SK-N-SH (cell line): Measurements from ENCODE around the gene OR56A4. TPM values are rescaled to one million over a fixed set of nuclear protein-coding genes. Genes with fewer than 3 reads are reported as not detected.

Source experiments
- CTCF ChIA-PET: fragments of 300-600, 350-600 bp; formaldehyde crosslinking; extraction: SDS; loops from one replicate; lab custom pipeline; 2021; lab: Yijun Ruan, JAX
- POLR2A ChIA-PET: fragments of 350-600 bp; sonication (Branson Sonifier 250); formaldehyde crosslinking; extraction: SDS; loops from one replicate; lab custom pipeline; 2020; ENCODE audit warnings: antibody characterized with exemption, inconsistent platforms; lab: Yijun Ruan, JAX
- DNase-seq: peaks from one replicate; pipeline ENCODE4 v3.0.0; 2012
- H2AFZ ChIP-seq: fragments of 200-600 bp; sonication (generic); 2 replicates; pipeline ENCODE4 v1.8.1; 2016; ENCODE audit warnings: antibody characterized with exemption, mild to moderate bottlenecking, low read depth
- H3F3A ChIP-seq: fragments of 200-600 bp; sonication (generic); replicated peaks from 2 replicates; pipeline ENCODE3; 2016; ENCODE audit warnings: antibody characterized with exemption, mild to moderate bottlenecking; ENCODE audit not compliant: insufficient read depth
- H3K27ac ChIP-seq, 2 experiments: fragments of 200-500 bp in 1 of 2; fragments of 200-600 bp in 1 of 2; sonication (Bioruptor generic) in 1 of 2; sonication (generic), shearing (Covaris generic) in 1 of 2; 2 replicates each; pipeline versions ENCODE4 v1.5.1 to v1.6.1; 2014 to 2016; ENCODE audit warnings: low read depth in 2 of 2, inconsistent platforms in 1 of 2, low read length in 1 of 2, mild to moderate bottlenecking in 1 of 2, mixed read lengths in 1 of 2
- H3K27me3 ChIP-seq: fragments of 200-600 bp; sonication (generic), shearing (Covaris generic); 2 replicates; pipeline ENCODE4 v1.6.1; 2016; ENCODE audit warnings: mixed run types; ENCODE audit not compliant: insufficient read depth
- H3K36me3 ChIP-seq, 2 experiments: fragments of 200-500 bp in 1 of 2; fragments of 200-600 bp in 1 of 2; sonication (Bioruptor generic) in 1 of 2; sonication (generic) in 1 of 2; replicated peaks in 1 of 2; 2 replicates each; pipeline versions ENCODE3 to v1.5.1; 2014 to 2016; ENCODE audit warnings: low read length in 1 of 2, mild to moderate bottlenecking in 1 of 2; ENCODE audit not compliant: insufficient read depth in 2 of 2, control insufficient read depth in 1 of 2
- H3K4me1 ChIP-seq, 2 experiments: fragments of 200-500 bp in 1 of 2; fragments of 200-600 bp in 1 of 2; sonication (Bioruptor generic) in 1 of 2; sonication (generic), shearing (Covaris generic) in 1 of 2; 2 replicates each; pipeline versions ENCODE4 v1.5.1 to v1.6.1; 2014 to 2016; ENCODE audit warnings: low read depth in 1 of 2, low read length in 1 of 2, mixed run types in 1 of 2; ENCODE audit not compliant: insufficient read depth in 2 of 2, control insufficient read depth in 1 of 2
- H3K4me2 ChIP-seq: fragments of 200-600 bp; sonication (generic), shearing (Covaris generic); 2 replicates; pipeline ENCODE4 v1.6.1; 2017; ENCODE audit warnings: mixed run types
- H3K4me3 ChIP-seq, 2 experiments: fragments of 200-500 bp in 1 of 2; fragments of 200-600 bp in 1 of 2; sonication (Bioruptor generic) in 1 of 2; sonication (generic), shearing (Covaris generic) in 1 of 2; 2 replicates each; pipeline versions ENCODE4 v1.5.1 to v1.8.1; 2014 to 2016; ENCODE audit warnings: low read depth in 2 of 2, inconsistent platforms in 1 of 2, low read length in 1 of 2, mild to moderate bottlenecking in 1 of 2, mixed read lengths in 1 of 2, moderate library complexity in 1 of 2
- H3K79me2 ChIP-seq: fragments of 200-600 bp; sonication (generic); 2 replicates; pipeline ENCODE4 v1.8.1; 2017; ENCODE audit warnings: mild to moderate bottlenecking; ENCODE audit not compliant: insufficient read depth
- H3K9ac ChIP-seq: fragments of 200-600 bp; sonication (generic); 2 replicates; pipeline ENCODE4 v1.6.1; 2017; ENCODE audit warnings: mixed run types
- H3K9me2 ChIP-seq: fragments of 200-600 bp; sonication (generic); 2 replicates; pipeline ENCODE4 v1.6.1; 2017; ENCODE audit warnings: mixed run types
- H3K9me3 ChIP-seq: fragments of 200-600 bp; sonication (generic); 2 replicates; pipeline ENCODE4 v1.6.1; 2017; ENCODE audit warnings: mixed run types, mild to moderate bottlenecking, moderate library complexity
- H4K20me1 ChIP-seq: fragments of 200-600 bp; sonication (generic); 2 replicates; pipeline ENCODE4 v1.6.1; 2017; ENCODE audit warnings: mild to moderate bottlenecking, mixed run types; ENCODE audit not compliant: insufficient read depth
- CHD2 ChIP-seq: fragments of 150-350 bp; IDR thresholded peaks from 2 replicates; pipeline ENCODE4 v1.6.1; 2018; ENCODE audit warnings: low read length; ENCODE audit not compliant: partially characterized antibody
- ELF1 ChIP-seq: IDR thresholded peaks from 2 replicates; pipeline ENCODE4 v1.4.0; 2012
- EP300 ChIP-seq, 2 experiments: IDR thresholded peaks; 2 replicates each; pipeline versions ENCODE4 v1.4.0 to v1.6.1; 2012; ENCODE audit warnings: borderline replicate concordance in 1 of 2, low read depth in 1 of 2, low read length in 1 of 2
- FOXJ3 ChIP-seq: sonication (generic); formaldehyde crosslinking; IDR thresholded peaks from 2 replicates; pipeline ENCODE4 v1.5.1; 2020; ENCODE audit warnings: mild to moderate bottlenecking, missing genetic modification reagents
- GABPA ChIP-seq: IDR thresholded peaks from 2 replicates; pipeline ENCODE4 v1.4.0; 2012; ENCODE audit warnings: low read depth, mild to moderate bottlenecking
- GATA2 ChIP-seq: sonication (generic); formaldehyde crosslinking; IDR thresholded peaks from 2 replicates; pipeline ENCODE4 v1.5.0; 2020; ENCODE audit warnings: mild to moderate bottlenecking, missing genetic modification reagents
- IRF3 ChIP-seq: fragments of 150-350 bp; IDR thresholded peaks from 2 replicates; pipeline ENCODE4 v1.6.1; 2016; ENCODE audit warnings: mild to moderate bottlenecking, low read depth, low read length
- MEF2A ChIP-seq: IDR thresholded peaks from 2 replicates; pipeline ENCODE4 v1.4.0; 2012; ENCODE audit warnings: low read depth, borderline replicate concordance
- NFIC ChIP-seq: IDR thresholded peaks from 2 replicates; pipeline ENCODE4 v1.4.0; 2012; ENCODE audit warnings: borderline replicate concordance
- POLR2AphosphoS5 ChIP-seq: IDR thresholded peaks from 2 replicates; pipeline ENCODE4 v1.6.1; 2012; ENCODE audit warnings: low read depth, low read length
- RCOR1 ChIP-seq: fragments of 150-350 bp; IDR thresholded peaks from 2 replicates; pipeline ENCODE4 v1.6.1; 2017; ENCODE audit warnings: antibody characterized with exemption, low read length
- RFX5 ChIP-seq: IDR thresholded peaks from 2 replicates; pipeline ENCODE4 v1.6.1; 2012; ENCODE audit warnings: mild to moderate bottlenecking, improper control_type of control experiment, low read length
- SIN3A ChIP-seq: IDR thresholded peaks from 2 replicates; pipeline ENCODE4 v1.6.1; 2012; ENCODE audit warnings: low read depth, mild to moderate bottlenecking, low read length, moderate library complexity, borderline replicate concordance
- TAF1 ChIP-seq: IDR thresholded peaks from 2 replicates; pipeline ENCODE4 v1.6.1; 2012; ENCODE audit warnings: low read depth, mild to moderate bottlenecking, low read length, moderate library complexity, borderline replicate concordance
- TEAD4 ChIP-seq: IDR thresholded peaks from 2 replicates; pipeline ENCODE4 v1.4.0; 2012; ENCODE audit warnings: mild to moderate bottlenecking, borderline replicate concordance; ENCODE audit not compliant: insufficient read depth
- YY1 ChIP-seq: IDR thresholded peaks from 2 replicates; pipeline ENCODE4 v1.4.0; 2012; ENCODE audit warnings: low read depth, mild to moderate bottlenecking
- WGBS: methylation state at CpG from one replicate; pipeline ENCODE4 v1.1.6; 2017; ENCODE audit warnings: low lambda C conversion rate; 5-methylcytosine and 5-hydroxymethylcytosine counted together
- polyA plus RNA-seq, 3 experiments: library from polyadenylated mRNA; depleted of rRNA; stranded (reverse); fragments of >200 nt; gene quantifications; 2 replicates each; pipeline ENCODE4 v1.2.3, GENCODE V29; 2012
- TF ChIP-seq, protein P1 (sequence below): IDR thresholded peaks from 2 replicates; pipeline ENCODE4 v1.6.1; 2012; ENCODE audit warnings: mild to moderate bottlenecking, low read depth, low read length, moderate library complexity
- TF ChIP-seq, protein P2 (sequence below): IDR thresholded peaks from 2 replicates; pipeline ENCODE4 v1.4.0; 2012; ENCODE audit warnings: low read depth

The OR56A4 gene
- polyA plus RNA-seq, 1 of the 3 experiments (the other 2 are of a cell fraction): not detected

DNA sequence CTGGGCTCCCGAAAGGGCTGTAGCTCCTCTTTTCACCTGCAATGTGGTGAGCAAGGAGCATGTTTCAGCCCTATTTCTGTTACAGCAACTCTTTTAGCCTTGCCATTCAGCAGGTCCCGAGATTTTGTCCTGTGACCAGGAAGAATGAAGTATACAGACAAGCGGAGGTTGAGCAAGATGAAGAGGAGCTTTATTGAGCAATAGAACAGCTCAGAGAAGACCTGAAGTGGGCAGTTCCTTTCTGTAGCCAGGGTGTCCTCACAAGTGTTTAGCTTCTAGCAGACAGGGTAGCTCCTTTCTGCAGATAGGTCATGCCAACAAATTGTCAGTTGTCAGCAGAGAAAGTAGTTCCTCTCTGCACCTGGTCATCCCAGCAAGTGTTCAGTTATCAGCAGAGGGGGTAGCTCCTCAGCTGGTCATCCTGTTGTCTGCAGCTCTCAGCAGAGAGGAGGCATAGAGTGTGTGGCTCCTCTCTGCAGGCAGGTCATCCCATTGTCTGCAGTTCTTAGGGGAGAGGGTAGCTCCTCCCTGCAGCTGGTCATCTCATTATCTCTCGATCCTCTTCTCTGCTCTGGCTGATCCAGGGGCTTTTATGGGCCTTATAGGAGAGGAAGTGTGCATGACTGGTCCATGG, 5.4 kb upstream of the OR56A4 start:
- CTCF ChIA-PET: interaction anchor here (1.2 kb wide), 1 partner anchor 341 kb away, joined by 5 read pairs; no protein-coding TSS in a partner anchor
- POLR2A ChIA-PET: no interaction called here
- no peaks in the 10 kb centered on the region for H3K36me3 ChIP-seq
- no peaks in the 10 kb centered on the region for H3K79me2 ChIP-seq
- H3K4me3 ChIP-seq: no peak overlapping the region
- DNase-seq: no peak
- TF ChIP-seq RFX5 (no peak), CHD2 (no peak), GABPA (no peak), TAF1 (no peak), NFIC (no peak), RCOR1 (no peak), POLR2AphosphoS5 (no peak), IRF3 (no peak)
- H3K9me3 ChIP-seq: no peaks in the 10 kb centered on the region
- no peak overlapping the region for H3K9ac ChIP-seq
- H3F3A ChIP-seq: no peaks in the 10 kb centered on the region
- H4K20me1 ChIP-seq: no peaks in the 10 kb centered on the region
- 0% methylated on average over 4 of the region's 4 CpGs for WGBS
- H3K27ac ChIP-seq: no peak overlapping the region
- no peak overlapping the region for H2AFZ ChIP-seq
- H3K27me3 ChIP-seq: 0 out of 2 replicates have a peak, but pooled peaks cover 6% of the 10 kb centered on the region
- no peaks in the 10 kb centered on the region for H3K4me1 ChIP-seq
- no peak overlapping the region for H3K4me2 ChIP-seq
- no peaks in the 10 kb centered on the region for H3K9me2 ChIP-seq

DNA sequence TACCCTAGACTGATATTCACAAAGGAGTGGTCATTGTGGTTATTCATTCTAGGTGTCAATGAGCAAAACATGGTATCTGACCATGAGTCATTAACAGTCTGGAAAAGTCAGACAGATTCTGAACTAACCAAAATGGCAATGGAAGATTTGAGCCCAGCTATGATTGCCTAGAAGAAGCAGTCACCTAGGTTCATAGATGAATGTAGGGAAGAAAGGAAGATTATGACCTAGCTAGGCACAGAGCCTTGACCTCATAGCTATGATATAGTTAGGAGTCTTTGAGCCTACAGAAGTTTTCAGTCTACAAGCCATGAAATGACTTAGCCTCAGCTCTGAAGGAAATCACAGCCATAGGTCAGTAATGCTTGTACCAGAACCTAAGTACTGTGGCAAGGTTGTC, 351 bp downstream of the OR56A4 start:
- DNase-seq: no peak
- TF ChIP-seq YY1: no peak
- TF ChIP-seq SIN3A: no peak
- H3K27me3 ChIP-seq: 0 out of 2 replicates have a peak, but pooled peaks cover 6% of the 10 kb centered on the region
- H3F3A ChIP-seq: no peaks in the 10 kb centered on the region
- H3K27ac ChIP-seq: no peak overlapping the region
- ChIA-PET CTCF (no interaction called here), POLR2A (no interaction called here)
- H3K9me3 ChIP-seq: no peaks in the 10 kb centered on the region
- H3K36me3 ChIP-seq: no peaks in the 10 kb centered on the region
- H2AFZ ChIP-seq: no peak overlapping the region
- no peaks in the 10 kb centered on the region for H3K9me2 ChIP-seq
- H3K4me2 ChIP-seq: no peak overlapping the region
- H3K9ac ChIP-seq: no peak overlapping the region
- no peaks in the 10 kb centered on the region for H3K4me1 ChIP-seq
- no peaks in the 10 kb centered on the region for H4K20me1 ChIP-seq
- no peak overlapping the region for H3K4me3 ChIP-seq
- H3K79me2 ChIP-seq: no peaks in the 10 kb centered on the region

DNA sequence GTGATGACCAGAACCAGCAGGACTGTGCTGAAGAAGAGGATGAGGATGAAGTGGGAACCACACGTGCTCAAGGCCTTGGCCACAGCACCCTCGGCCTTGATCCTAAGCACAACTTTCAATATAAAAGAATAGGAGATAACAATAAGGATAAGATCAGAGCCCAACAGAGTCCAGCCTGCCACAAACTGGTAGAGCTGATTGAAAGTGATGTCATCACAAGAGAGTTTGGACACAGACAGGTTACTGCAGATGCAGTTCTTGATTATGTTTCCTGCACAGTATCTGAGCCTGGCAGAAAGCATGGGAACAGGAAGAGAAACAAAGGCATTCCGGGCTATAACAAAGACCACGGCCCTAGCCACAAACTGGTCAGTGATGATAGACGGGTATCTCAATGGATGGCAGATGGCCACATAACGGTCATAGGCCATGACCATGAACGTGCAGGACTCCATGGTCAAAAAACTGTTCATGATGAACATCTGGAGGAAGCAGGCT, 4.5 kb downstream of the OR56A4 start:
- Histone ChIP-seq H3K36me3 (no peaks in the 10 kb centered on the region), H3K27me3 (no peaks in the 10 kb centered on the region), H3K4me3 (no peak overlapping the region), H3K79me2 (no peaks in the 10 kb centered on the region), H3F3A (no peaks in the 10 kb centered on the region), H3K9ac (no peak overlapping the region), H2AFZ (no peak overlapping the region), H3K4me1 (no peaks in the 10 kb centered on the region), H3K4me2 (no peak overlapping the region), H4K20me1 (no peaks in the 10 kb centered on the region), H3K9me3 (no peaks in the 10 kb centered on the region), H3K9me2 (no peaks in the 10 kb centered on the region), H3K27ac (no peak overlapping the region)
- DNase-seq: no peak
- CTCF ChIA-PET: interaction anchor here (1.0 kb wide), 1 partner anchor 10 kb away, joined by 5 read pairs; no protein-coding TSS in a partner anchor
- WGBS: 0% methylated on average over 7 of the region's 7 CpGs
- POLR2A ChIA-PET: no interaction called here
- TF ChIP-seq ELF1 (no peak), TAF1 (no peak), GATA2 (CRISPR knock-in tag) (no peak), NFIC (no peak), EP300 (IDR thresholded peaks at IDR 0.05; ENCODE audit: borderline replicate concordance in 1 of 2, low read depth in 1 of 2, low read length in 1 of 2) (no peak), FOXJ3 (CRISPR knock-in tag) (no peak), TEAD4 (no peak), MEF2A (no peak), RFX5 (no peak)
- TF ChIP-seq, protein P1, sequence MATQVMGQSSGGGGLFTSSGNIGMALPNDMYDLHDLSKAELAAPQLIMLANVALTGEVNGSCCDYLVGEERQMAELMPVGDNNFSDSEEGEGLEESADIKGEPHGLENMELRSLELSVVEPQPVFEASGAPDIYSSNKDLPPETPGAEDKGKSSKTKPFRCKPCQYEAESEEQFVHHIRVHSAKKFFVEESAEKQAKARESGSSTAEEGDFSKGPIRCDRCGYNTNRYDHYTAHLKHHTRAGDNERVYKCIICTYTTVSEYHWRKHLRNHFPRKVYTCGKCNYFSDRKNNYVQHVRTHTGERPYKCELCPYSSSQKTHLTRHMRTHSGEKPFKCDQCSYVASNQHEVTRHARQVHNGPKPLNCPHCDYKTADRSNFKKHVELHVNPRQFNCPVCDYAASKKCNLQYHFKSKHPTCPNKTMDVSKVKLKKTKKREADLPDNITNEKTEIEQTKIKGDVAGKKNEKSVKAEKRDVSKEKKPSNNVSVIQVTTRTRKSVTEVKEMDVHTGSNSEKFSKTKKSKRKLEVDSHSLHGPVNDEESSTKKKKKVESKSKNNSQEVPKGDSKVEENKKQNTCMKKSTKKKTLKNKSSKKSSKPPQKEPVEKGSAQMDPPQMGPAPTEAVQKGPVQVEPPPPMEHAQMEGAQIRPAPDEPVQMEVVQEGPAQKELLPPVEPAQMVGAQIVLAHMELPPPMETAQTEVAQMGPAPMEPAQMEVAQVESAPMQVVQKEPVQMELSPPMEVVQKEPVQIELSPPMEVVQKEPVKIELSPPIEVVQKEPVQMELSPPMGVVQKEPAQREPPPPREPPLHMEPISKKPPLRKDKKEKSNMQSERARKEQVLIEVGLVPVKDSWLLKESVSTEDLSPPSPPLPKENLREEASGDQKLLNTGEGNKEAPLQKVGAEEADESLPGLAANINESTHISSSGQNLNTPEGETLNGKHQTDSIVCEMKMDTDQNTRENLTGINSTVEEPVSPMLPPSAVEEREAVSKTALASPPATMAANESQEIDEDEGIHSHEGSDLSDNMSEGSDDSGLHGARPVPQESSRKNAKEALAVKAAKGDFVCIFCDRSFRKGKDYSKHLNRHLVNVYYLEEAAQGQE: no peak
- TF ChIP-seq, protein P2, sequence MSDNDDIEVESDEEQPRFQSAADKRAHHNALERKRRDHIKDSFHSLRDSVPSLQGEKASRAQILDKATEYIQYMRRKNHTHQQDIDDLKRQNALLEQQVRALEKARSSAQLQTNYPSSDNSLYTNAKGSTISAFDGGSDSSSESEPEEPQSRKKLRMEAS: no peak
